IMR-90 (cell line): ENCODE results near the gene MCTS1. TPM values are rescaled to one million over a fixed set of nuclear protein-coding genes. Genes with fewer than 3 reads are reported as not detected.

ENCODE experiments used
- ATAC-seq: fragments of 200-7000 bp; cut with Tn5 transposase; 2 replicates; pipeline ENCODE4 v1.9.1; 2020; ENCODE audit warnings: low read depth, mild to moderate bottlenecking, moderate library complexity
- BruUV-seq: library from RNA; stranded (reverse); fragments of 400-500 nt; replicated peaks from 2 replicates; lab custom pipeline; 2021; lab: Mats Ljungman, UMichigan
- CTCF ChIA-PET: fragments of 300-600 bp; formaldehyde crosslinking; extraction: SDS; loops from one replicate; lab custom pipeline; 2021; ENCODE audit warnings: antibody characterized with exemption; lab: Yijun Ruan, JAX
- POLR2A ChIA-PET: fragments of 300-600 bp; sonication (Branson Sonifier 250); formaldehyde crosslinking; loops from one replicate; lab custom pipeline; 2022; ENCODE audit warnings: antibody characterized with exemption; ENCODE audit not compliant: unreplicated experiment; lab: Charles Lee
- DNase-seq: peaks from one replicate; pipeline ENCODE4 v3.0.0; 2013
- H2AFZ ChIP-seq: replicated peaks from 2 replicates; pipeline ENCODE3; 2013; ENCODE audit warnings: low read length, mild to moderate bottlenecking; ENCODE audit not compliant: poor library complexity
- H2AK5ac ChIP-seq: 2 replicates; pipeline ENCODE4 v1.6.1; 2013; ENCODE audit warnings: low read depth, low read length, inconsistent platforms
- H2AK9ac ChIP-seq: replicated peaks from 2 replicates; pipeline ENCODE3; 2013; ENCODE audit warnings: mild to moderate bottlenecking, low read depth, low read length, moderate library complexity; ENCODE audit not compliant: poor library complexity
- H2BK120ac ChIP-seq: 2 replicates; pipeline ENCODE4 v1.6.1; 2013; ENCODE audit warnings: low read depth, low read length, inconsistent platforms
- H2BK15ac ChIP-seq: 3 replicates; pipeline ENCODE4 v1.6.1; 2013; ENCODE audit warnings: low read depth, low read length, inconsistent platforms
- H2BK20ac ChIP-seq: 2 replicates; pipeline ENCODE4 v1.6.1; 2013; ENCODE audit warnings: low read depth, mild to moderate bottlenecking, inconsistent platforms, low read length, moderate library complexity
- H2BK5ac ChIP-seq: 2 replicates; pipeline ENCODE4 v1.6.1; 2013; ENCODE audit warnings: mild to moderate bottlenecking, low read depth, low read length, inconsistent platforms; ENCODE audit not compliant: poor library complexity, severe bottlenecking
- H3K14ac ChIP-seq: replicated peaks from 2 replicates; pipeline ENCODE4 v1.6.1; 2013; ENCODE audit warnings: low read depth, low read length, inconsistent platforms
- H3K18ac ChIP-seq: 2 replicates; pipeline ENCODE4 v1.6.1; 2013; ENCODE audit warnings: low read depth, low read length, control low read depth
- H3K23ac ChIP-seq: 2 replicates; pipeline ENCODE4 v1.6.1; 2013; ENCODE audit warnings: low read depth, low read length, inconsistent platforms
- H3K27ac ChIP-seq: 2 replicates; pipeline ENCODE4 v1.5.1; 2013; ENCODE audit warnings: mild to moderate bottlenecking, control low read depth, low read length; ENCODE audit not compliant: insufficient read depth
- H3K27me3 ChIP-seq: 2 replicates; pipeline ENCODE4 v1.6.1; 2013; ENCODE audit warnings: low read length; ENCODE audit not compliant: control insufficient read depth, insufficient read depth
- H3K36me3 ChIP-seq: 2 replicates; pipeline ENCODE4 v1.6.1; 2013; ENCODE audit warnings: low read length, mixed read lengths; ENCODE audit not compliant: control insufficient read depth, insufficient read depth
- H3K4ac ChIP-seq: 2 replicates; pipeline ENCODE4 v1.6.1; 2013; ENCODE audit warnings: low read depth, low read length, inconsistent platforms
- H3K4me1 ChIP-seq: 2 replicates; pipeline ENCODE4 v1.6.1; 2013; ENCODE audit warnings: low read length, mixed read lengths; ENCODE audit not compliant: control insufficient read depth, insufficient read depth
- H3K4me2 ChIP-seq: 2 replicates; pipeline ENCODE4 v1.6.1; 2013; ENCODE audit warnings: low read depth, mild to moderate bottlenecking, control low read depth, low read length, moderate library complexity
- H3K4me3 ChIP-seq: 2 replicates; pipeline ENCODE4 v1.5.1; 2013; ENCODE audit warnings: low read depth, mild to moderate bottlenecking, control low read depth, low read length, moderate library complexity; ENCODE audit not compliant: insufficient read depth
- H3K56ac ChIP-seq: 2 replicates; pipeline ENCODE4 v1.6.1; 2013; ENCODE audit warnings: low read length, inconsistent platforms; ENCODE audit not compliant: insufficient read depth; ENCODE audit errors: extremely low read depth
- H3K79me1 ChIP-seq, 2 experiments: 2 replicates each; pipeline ENCODE4 v1.6.1; 2013; ENCODE audit warnings: low read length in 2 of 2, inconsistent platforms in 1 of 2, low read depth in 1 of 2
- H3K9ac ChIP-seq: 2 replicates; pipeline ENCODE4 v1.6.1; 2013; ENCODE audit warnings: low read depth, low read length, control low read depth
- H3K9me1 ChIP-seq: 2 replicates; pipeline ENCODE4 v1.6.1; 2013; ENCODE audit warnings: low read length, inconsistent platforms; ENCODE audit not compliant: insufficient read depth
- H3K9me3 ChIP-seq: 2 replicates; pipeline ENCODE4 v1.6.1; 2013; ENCODE audit warnings: low read length; ENCODE audit not compliant: control insufficient read depth, insufficient read depth
- H4K20me1 ChIP-seq: 2 replicates; pipeline ENCODE4 v1.6.1; 2013; ENCODE audit warnings: low read length, inconsistent platforms; ENCODE audit not compliant: insufficient read depth
- H4K5ac ChIP-seq: 2 replicates; pipeline ENCODE4 v1.6.1; 2013; ENCODE audit warnings: mild to moderate bottlenecking, low read depth, low read length, control low read depth
- H4K8ac ChIP-seq, 2 experiments: 2 replicates each; pipeline ENCODE4 v1.6.1; 2013; ENCODE audit warnings: low read depth in 2 of 2, low read length in 2 of 2, control low read depth in 1 of 2, inconsistent platforms in 1 of 2
- H4K91ac ChIP-seq: 2 replicates; pipeline ENCODE4 v1.6.1; 2013; ENCODE audit warnings: low read depth, low read length, inconsistent platforms; ENCODE audit not compliant: insufficient read depth
- BHLHE40 ChIP-seq: fragments of 150-350 bp; IDR thresholded peaks from 2 replicates; pipeline ENCODE4 v1.6.1; 2016; ENCODE audit warnings: mild to moderate bottlenecking, low read depth, low read length
- FOS ChIP-seq: fragments of 150-350 bp; IDR thresholded peaks from 2 replicates; pipeline ENCODE4 v1.6.1; 2016; ENCODE audit warnings: low read depth, low read length
- MAZ ChIP-seq: IDR thresholded peaks from 2 replicates; pipeline ENCODE4 v1.6.1; 2012; ENCODE audit warnings: low read depth, mild to moderate bottlenecking, low read length, improper control_type of control experiment, moderate library complexity, borderline replicate concordance
- POLR2A ChIP-seq: IDR thresholded peaks from 2 replicates; pipeline ENCODE4 v1.6.1; 2012; ENCODE audit warnings: mild to moderate bottlenecking, low read depth, low read length
- WGBS, 2 experiments: methylation state at CpG; one replicate each; pipeline versions ENCODE4 v1.1.5 to v1.1.7; 2013; ENCODE audit warnings: missing lambda C conversion rate in 2 of 2; ENCODE audit not compliant: insufficient read length in 1 of 2; ENCODE audit errors: extremely low coverage in 2 of 2; 5-methylcytosine and 5-hydroxymethylcytosine counted together
- dilution Hi-C: fragments of 300-500 bp; cut with HindIII; formaldehyde crosslinking; loops from one replicate; pipeline ENCODE4 v1.14.3; 2018; ENCODE audit warnings: low sequenced_read_pairs; ENCODE audit not compliant: unreplicated experiment
- in situ Hi-C: fragments of 300-500 bp; cut with MboI; formaldehyde crosslinking; loops from 3 replicates; pipeline ENCODE4 v1.14.3; 2019; ENCODE audit warnings: low sequenced_read_pairs, inconsistent platforms, mixed read lengths
- intact Hi-C: fragments of 100-400 bp; cut with micrococcal nuclease; formaldehyde crosslinking; loops from 2 replicates; pipeline ENCODE4 v1.10.0; 2022
- polyA plus RNA-seq, 3 experiments: library from polyadenylated mRNA; depleted of rRNA; stranded (reverse); fragments of >200 nt; gene quantifications; 2 replicates each; pipeline ENCODE4 v1.2.3, GENCODE V29; 2012; ENCODE audit warnings: low replicate concordance in 1 of 3
- total RNA-seq: library from RNA; depleted of rRNA; stranded (reverse); fragments of >200 nt; gene quantifications from 2 replicates; pipeline ENCODE4 v1.2.3, GENCODE V29; 2012
- TF ChIP-seq, protein P1 (sequence below): fragments of 150-350 bp; IDR thresholded peaks from 2 replicates; pipeline ENCODE4 v1.6.1; 2017; ENCODE audit warnings: mild to moderate bottlenecking, antibody characterized with exemption, low read length, low read depth

Gene MCTS1
- total and polyA plus RNA-seq, 2 of the 4 experiments (the other 2 are of a cell fraction): 36.9 to 52.8 TPM

DNA sequence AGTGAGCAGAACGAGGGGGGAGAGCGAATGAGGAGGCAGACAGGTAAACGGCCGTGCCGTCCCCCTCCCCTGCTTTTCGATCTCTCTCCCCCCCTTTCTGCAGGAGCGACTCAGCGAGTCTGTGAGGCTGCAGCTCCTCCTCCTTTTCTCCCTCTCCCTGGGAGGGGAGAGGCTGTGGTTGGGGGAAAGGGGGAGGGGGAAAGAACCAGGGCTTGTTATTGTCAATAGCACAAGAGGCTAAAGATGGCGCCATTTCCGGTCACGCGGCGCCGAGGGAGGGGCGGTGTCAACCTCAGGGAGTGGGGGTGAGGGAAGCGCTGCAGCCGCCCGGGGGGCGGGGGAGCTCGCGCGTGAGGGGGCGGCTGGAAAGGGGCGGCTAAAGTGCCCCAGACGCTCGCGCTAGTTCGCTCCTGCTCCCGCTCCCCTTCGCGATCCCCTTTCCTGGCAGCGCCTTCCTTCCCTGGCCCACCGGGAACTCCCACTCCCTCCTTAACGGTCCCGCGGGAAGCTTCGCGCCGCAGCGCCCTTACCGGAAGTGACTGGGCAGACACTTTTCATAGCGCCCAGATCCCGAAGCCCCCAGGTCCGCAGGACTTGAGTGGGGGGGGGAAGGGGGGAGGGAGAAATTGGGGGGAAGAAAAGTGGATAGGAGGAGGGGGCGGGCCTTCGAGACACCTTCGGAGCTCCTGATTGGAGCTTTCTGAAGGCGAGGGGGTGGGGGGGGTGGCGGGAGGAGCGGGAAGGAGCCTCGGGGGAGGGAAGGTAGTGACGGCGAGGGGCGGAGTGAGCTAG lies 42.9 kb upstream of the MCTS1 start, which contains the start of gene CUL4B:
Gene CUL4B (minus strand): TSS at position 121 of the 792 bp plus-strand sequence. CDS start 324 bp downstream, outside the sequence.
- Histone ChIP-seq H3K18ac (peak within 1 kb of the TSS; percentile 95), H3K9ac (peak within 1 kb of the TSS; percentile 99), H3K4me3 (peak within 1 kb of the TSS; percentile 99), H2AK5ac (peak within 1 kb of the TSS; percentile 47), H4K91ac (peak within 1 kb of the TSS; percentile 93), H3K56ac (peak within 1 kb of the TSS; percentile 87), H3K4ac (peak within 1 kb of the TSS; percentile 98), H4K20me1 (no peaks in the 10 kb centered on the region), H4K5ac (peak within 1 kb of the TSS; percentile 96), H2BK20ac (peak within 1 kb of the TSS; percentile 68; the same call in 1 of the 2 replicates), H3K23ac (peak within 1 kb of the TSS; percentile 73), H2BK15ac (peak within 1 kb of the TSS; percentile 82; the same call in 2 of the 3 replicates), H2BK5ac (peak within 1 kb of the TSS; percentile 99), H2AFZ (peak within 1 kb of the TSS; percentile 94), H3K4me1 (no peaks in the 10 kb centered on the region), H3K79me1 (no peaks in the 10 kb centered on the region; a peak in 1 of 4 replicates), H2BK120ac (peak within 1 kb of the TSS; percentile 94), H4K8ac (peak within 1 kb of the TSS; percentile 69 to 95), H3K36me3 (no peaks in the 10 kb centered on the region; the same call in 1 of the 2 replicates), H3K4me2 (peak within 1 kb of the TSS; percentile 99), H3K9me1 (no peaks in the 10 kb centered on the region), H3K27me3 (no peaks in the 10 kb centered on the region), H3K9me3 (no peaks in the 10 kb centered on the region), H2AK9ac (peak within 1 kb of the TSS; percentile 95), H3K14ac (peak within 1 kb of the TSS; percentile 94), H3K27ac (peak within 1 kb of the TSS; percentile 100)
- in situ Hi-C loops (no loop called here), intact Hi-C loops (loop anchor here (1.0 to 2.0 kb wide), 3 partner anchors 11 to 70 kb away; partner anchors contain the start of genes C1GALT1C1 and MCTS1), dilution Hi-C loops (no loop called here)
- peak; percentile 94 for DNase-seq
- ChIA-PET POLR2A (interaction anchor here (0.5 to 2.0 kb wide), 4 partner anchors 11 to 946 kb away, joined by 3 to 12 read pairs (median 7); partner anchors contain the start of gene MCTS1), CTCF (interaction anchor here (0.9 to 1.1 kb wide), 2 partner anchors 11 to 58 kb away, joined by 3 to 6 read pairs; no protein-coding TSS in a partner anchor)
- peak; percentile 86 for ATAC-seq
- no TSS peak for BruUV-seq
- TF ChIP-seq FOS: no peak
- TF ChIP-seq POLR2A: peak; percentile 78; the same call in 1 of the 2 replicates
- TF ChIP-seq BHLHE40: peak; percentile 85
- TF ChIP-seq, protein P1, sequence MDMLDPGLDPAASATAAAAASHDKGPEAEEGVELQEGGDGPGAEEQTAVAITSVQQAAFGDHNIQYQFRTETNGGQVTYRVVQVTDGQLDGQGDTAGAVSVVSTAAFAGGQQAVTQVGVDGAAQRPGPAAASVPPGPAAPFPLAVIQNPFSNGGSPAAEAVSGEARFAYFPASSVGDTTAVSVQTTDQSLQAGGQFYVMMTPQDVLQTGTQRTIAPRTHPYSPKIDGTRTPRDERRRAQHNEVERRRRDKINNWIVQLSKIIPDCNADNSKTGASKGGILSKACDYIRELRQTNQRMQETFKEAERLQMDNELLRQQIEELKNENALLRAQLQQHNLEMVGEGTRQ: peak; percentile 91
- TF ChIP-seq MAZ: peak; percentile 96
- WGBS, 2 experiments: 38% methylated on average over 4 of the region's 54 CpGs; no CpG with 5 or more reads in 1 of the 2 experiments
